GM21423 (cell line): Measurements from ENCODE around the gene RNF145.

ENCODE experiments used
- ATAC-seq: cut with Tn5 transposase; IDR thresholded peaks from one replicate; pipeline ENCODE4 v1.9.1; 2021; ENCODE audit warnings: mild to moderate bottlenecking, moderate library complexity; ENCODE audit not compliant: unreplicated experiment

Gene RNF145

DNA sequence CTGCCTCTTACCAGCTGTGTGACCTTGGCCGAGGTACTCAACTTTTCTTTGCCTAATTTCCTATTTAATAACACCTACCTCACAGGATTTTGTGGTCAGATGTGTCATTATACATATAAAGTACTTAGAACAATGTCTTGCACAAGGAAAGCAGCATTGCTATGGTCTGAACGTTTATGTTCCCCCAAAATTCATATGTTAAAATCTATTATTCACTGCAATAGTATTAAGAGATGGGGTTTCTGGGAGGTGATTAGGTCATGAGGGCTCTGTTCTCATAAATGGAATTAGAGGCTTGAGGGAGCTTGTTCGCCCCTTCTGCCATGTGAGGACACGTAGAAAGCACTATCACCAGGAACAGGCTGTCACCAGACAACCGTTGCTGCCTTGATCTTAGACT, 10.9 kb upstream of the RNF145 start:
- ATAC-seq = no peak

GRCh38 chr5:159218595-159219023, 9.3 kb upstream of the RNF145 start:
- no peak for ATAC-seq

GRCh38 chr5:159217236-159217635, 7.9 kb upstream of the RNF145 start:
- ATAC-seq = no peak

GRCh38 chr5:159216454-159216853, 7.1 kb upstream of the RNF145 start:
- no peak for ATAC-seq

DNA sequence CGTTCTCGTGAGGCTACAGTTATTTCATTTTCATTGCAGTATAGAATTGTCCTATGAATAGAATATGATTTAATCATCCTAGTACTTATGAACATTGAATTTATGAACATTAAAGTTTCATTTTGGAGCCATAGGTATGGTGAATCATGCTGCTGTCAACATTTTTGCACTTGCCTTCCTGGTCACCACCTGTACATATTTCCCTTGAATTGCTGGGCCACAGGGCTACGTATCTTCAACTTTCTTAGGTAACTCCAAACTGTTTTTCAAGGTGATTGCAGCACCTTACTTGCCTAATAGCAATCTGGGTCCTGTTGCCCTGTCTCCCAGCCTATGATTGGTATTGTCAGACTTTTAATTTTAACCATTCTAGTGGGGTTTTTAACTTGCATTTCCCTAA, 6.5 kb upstream of the RNF145 start:
- ATAC-seq = no peak

DNA sequence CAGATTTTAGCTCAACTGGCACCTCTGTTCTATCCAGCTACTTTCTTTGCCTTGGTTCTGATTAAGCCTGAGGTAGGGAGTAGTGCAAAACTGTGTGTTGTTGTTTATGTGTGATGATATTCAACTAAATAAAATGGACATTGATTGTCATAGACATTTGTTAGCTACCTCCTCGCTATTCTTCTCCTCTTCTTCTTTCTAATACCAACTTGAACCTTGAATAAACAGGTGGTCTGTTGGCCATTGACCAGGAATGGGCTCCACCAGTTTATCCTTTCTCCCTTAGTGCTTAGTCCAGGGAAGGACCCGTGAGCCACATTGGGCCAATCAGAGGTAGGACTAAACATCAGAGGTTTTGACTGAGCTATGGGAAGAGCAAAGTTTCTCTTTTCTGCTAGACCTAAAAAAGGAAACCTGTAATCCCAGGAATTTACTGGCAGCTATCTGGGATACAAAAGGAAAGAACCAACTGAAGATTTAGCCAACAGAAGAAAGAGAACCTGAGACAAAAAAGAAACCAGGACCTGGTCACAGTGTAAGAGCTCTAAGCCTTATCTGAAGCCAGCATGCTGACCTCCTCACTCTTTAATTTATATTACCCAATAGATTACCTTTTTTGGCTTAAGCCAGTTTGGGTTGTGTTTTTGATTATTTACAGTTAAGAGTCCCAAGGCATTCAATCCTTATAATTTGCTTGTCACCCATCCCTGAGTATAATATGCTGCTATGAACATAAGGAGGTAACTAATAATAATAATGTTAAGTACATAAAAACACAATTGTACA, 5.3 kb upstream of the RNF145 start:
- ATAC-seq = no peak

- no peak for ATAC-seq
These were observed 3.5 kb upstream of the RNF145 start for GRCh38 chr5:159212657-159213462.

DNA sequence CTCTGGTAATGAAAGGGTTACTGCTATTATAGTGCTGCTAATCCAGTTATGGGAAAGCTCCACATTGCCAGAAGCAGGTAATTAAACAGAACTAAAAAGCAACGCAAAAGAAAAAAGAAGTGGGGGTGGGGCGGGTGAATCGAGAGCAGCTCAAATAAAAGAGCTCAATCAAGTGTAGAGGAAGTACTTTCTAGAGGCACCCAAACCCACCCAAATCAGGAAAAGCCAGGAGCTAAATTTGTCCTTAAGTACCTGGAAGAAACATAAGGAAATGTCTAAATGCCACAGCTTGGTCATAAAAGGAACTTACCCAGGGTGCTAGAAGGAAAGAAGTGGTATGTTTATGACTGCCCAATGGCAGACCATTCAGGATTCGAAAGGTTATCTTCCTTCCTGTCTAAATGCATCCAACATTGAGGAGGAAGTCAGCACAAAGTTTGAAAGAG, 2.4 kb upstream of the RNF145 start:
- ATAC-seq = no peak

DNA sequence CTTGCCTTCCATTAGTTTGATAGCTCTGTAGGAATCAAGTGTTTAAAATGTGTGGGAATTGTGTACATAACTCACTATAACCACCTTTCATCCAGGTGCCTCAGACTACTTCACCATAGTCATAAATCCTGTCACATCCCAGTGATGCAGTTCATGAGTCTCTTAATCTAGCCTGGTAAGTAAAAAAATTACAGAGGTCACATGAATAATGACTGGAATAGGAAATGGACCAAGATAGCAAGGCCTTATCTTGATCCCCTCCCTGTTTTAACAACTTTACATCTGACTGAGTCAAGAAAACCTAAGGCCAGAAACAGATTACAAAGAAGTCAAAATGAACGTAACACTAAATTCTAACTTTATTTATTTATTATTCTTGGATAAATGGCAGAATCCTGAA, 1.5 kb upstream of the RNF145 start:
- ATAC-seq = no peak

- ATAC-seq = no peak
These were observed 883 bp upstream of the RNF145 start for GRCh38 chr5:159210210-159210661.

DNA sequence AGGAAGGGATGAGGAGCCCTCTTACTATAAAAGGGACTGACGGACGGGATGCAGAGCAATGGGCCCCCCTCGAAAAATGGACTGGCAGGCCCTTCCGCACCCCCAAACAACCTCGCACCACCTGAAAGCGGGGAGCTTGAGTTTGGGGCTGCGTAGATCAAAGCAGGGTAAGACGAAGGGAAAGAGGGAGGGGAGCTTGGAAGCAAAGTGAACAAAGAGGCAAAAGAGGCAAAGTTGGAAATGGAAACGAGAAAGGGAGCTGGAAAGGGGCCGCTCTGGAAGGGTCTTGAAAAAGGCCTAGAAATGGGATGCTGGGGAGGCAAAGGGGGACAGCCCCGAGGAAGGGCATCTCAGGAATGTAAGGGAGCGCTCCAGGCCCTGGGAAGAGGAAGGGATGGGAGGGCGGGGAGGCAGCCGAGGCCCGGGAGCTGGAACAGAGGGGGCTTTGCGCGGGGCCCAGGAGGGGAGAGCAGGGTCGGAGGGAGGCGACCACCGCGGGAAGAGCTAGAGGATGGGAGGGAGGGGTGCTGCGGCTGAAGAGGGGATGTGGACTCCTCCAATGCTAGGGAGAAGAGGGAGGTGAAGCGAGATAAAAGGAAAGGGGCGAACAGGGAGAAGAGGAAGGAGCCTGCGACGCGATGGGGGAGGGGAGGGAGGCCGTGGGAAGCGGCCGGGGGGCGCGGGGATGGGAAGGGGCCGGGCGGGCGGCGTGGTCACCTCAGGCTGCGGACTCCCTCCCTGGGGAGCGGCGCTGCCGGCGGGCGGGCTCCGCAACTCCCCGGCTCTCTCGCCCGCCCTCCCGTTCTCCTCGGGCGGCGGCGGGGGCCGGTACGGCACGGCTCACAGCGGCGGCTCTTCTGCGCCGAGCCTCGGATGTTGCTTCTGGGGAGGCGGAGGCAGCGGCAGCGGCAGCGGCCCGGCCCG, 577 bp downstream of the RNF145 start:
- ATAC-seq = peak; percentile 8

DNA sequence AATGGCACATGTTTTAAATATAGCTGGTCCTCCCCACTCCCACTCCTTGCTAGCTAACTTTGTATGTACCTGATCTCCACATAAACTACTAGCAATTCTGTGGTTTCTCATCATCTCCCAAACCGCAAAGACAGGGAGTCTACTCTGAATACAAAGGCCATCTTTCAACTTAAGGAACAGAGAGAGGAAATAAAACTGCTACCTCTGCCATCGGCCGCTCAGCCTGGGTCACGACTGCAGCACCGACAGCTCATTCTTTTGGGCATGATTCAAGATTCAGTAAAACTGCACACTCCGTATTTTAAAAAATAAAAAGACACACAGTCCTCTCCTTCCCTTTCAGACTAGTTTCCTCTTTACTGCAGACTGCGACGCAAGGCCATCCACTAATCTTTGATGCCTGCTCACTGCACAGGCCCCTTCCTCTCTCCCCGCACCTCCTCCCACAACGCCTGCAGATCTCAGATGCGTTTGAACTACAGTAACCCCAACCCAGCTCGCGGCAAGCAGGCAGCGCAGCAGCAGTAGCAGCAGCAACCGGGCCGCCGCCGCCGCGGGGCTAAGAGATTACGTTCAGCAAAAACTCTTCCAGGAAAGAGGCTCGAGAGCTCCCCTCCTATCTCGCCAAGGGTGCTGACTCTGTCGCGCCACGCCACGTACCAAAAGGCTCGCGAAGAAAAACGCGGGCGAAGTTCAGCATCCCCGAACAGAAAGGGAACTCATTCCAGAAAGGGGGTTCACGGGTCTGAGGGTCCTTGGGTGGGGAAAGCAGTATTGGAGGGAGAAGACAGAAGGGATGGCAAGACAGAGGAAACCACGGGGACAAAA, 1.5 kb downstream of the RNF145 start:
- peak; percentile 49 for ATAC-seq

DNA sequence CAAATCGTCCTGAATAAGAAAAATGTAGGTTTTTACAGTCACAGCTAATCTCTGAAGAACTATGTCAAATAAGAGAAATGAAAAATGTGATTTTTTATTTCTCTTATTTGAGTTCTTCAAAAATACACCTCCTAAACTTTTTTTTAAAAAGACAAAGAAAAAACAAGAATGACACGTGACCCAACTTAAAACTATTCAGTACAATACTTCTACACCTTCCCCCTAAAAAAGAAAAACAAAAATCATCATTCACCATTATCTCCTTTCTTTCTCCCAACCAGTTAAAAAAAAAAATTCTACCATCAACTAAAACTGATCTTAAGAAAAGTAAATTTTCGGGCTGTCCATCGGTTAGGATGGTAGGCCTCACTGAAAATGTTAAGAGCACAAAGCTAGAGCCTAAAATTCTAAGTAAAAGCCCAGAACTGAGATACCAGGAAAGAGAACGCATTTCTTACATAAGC, 2.1 kb downstream of the RNF145 start:
- no peak for ATAC-seq

GRCh38 chr5:159206818-159207217, 2.5 kb downstream of the RNF145 start:
- no peak for ATAC-seq

DNA sequence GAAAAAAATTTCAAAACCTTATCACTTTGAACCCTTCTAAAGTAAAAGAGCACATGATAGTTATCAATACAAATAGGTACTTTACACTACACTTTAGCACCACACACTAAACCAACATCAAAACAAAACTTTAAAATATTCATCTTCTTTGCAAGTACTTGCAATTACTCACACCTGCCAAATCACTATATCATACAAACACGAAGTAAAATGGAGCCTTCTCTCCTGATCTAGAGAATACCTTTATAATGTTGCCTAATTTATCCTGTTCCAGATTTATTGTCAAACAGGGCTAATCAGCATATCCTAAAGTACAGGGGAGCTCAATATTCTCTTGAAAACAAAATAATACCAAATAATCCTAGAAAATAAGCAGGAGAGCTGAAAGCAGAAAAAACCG, 3.0 kb downstream of the RNF145 start:
- ATAC-seq = no peak

DNA sequence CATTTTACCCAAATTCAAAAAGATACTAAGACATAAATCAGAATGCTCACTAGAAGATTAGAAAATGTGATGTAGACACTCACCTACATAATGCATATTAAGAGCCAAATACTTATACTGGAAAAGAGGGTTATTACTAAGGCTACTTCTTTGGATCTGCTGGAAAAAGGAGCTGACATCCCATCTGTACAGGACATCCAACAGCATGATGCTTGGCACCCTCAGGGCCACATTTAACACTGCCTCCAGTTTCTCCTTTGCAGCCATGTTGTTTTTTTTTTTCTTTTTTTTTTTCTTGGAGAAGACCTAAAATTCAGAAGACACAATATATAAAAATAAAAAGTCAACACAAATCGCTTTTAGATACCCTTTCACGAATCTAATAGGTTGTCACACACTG, 6.0 kb downstream of the RNF145 start:
- no peak for ATAC-seq

DNA sequence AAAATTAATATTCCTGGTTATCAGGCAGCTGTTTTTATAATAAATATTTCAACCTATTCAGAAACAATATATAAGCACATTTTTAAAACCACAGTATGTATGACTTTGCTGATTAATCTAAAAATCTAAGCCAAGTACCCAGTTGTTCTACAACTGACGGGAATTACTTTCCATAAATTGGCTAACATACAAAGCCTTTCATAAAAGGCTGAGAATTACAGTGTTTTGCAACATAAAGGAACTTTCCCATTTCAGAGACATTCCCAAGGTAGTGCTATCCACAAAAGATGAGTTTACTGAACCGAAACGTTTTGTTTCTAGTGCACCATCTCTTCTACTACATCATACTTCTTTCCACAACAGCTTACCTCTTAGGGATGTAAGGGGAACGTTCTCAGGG, 7.2 kb downstream of the RNF145 start:
- no peak for ATAC-seq

- ATAC-seq = no peak
These were observed 9.6 kb downstream of the RNF145 start for GRCh38 chr5:159199780-159200179.

GRCh38 chr5:159199225-159199624, 10.1 kb downstream of the RNF145 start:
- ATAC-seq = no peak
